HG03558 (cell line): ENCODE measurements around the gene TSPAN18.

Experiments used
- ATAC-seq: cut with Tn5 transposase; IDR thresholded peaks from one replicate; pipeline ENCODE4 v1.9.1; 2021; ENCODE audit warnings: moderate number of reproducible peaks; ENCODE audit not compliant: unreplicated experiment; ENCODE audit errors: extremely low read depth

Gene TSPAN18

DNA sequence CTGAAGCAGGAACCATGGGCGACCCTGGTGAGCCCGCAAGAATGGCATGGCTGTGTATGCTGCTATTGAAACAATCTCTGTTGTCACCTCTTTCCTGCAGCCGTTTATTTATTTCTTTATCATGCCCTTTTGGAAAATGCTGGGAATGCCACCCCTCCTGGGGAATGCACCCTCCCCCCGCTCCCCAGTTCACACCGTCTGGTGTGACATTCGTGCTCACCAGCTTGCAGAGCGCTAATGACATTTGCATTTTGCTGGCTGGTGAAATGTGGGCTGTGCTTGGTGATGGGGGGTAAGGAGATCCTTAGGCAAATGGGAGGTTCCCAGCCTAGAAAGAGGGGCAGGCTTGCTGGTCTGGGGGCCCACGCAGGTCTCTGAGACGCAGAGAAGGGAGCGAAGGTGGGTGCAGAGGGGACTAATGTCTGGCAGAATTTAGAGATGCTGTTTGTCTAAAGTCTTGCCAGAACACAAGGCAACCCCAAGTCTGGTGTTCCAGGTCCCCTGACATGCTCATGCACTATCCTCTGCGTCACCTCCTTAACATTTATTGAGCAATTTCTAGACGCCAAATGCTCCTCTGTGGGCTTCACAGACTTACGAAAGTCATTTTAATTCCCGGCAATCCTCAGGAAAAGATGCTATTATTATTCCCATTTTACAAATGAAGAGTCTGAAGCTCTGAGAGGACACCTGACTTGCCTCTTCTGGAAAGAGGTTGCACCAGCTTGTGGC, 132.2 kb downstream of the TSPAN18 start:
- no peak for ATAC-seq

DNA sequence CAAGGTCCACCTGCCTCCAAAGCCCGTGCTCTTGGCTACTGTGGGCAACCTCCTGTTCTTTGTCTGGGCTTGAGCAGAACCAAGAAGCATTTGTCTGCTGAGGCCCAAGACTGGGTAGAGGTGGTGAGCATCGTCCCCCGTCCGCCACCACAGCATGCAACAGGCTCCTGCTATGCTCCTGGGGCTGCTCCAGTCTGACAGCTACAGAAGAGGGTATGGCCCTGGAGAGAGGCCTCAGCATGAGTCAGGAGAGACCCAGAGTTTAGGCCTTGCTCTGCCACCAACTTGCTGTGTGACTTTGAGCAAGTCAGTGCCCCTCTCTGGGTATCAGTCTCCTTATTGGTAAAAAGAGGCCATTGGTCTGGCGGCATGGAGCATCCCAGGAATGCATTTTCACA, 132.8 kb downstream of the TSPAN18 start:
- no peak for ATAC-seq

DNA sequence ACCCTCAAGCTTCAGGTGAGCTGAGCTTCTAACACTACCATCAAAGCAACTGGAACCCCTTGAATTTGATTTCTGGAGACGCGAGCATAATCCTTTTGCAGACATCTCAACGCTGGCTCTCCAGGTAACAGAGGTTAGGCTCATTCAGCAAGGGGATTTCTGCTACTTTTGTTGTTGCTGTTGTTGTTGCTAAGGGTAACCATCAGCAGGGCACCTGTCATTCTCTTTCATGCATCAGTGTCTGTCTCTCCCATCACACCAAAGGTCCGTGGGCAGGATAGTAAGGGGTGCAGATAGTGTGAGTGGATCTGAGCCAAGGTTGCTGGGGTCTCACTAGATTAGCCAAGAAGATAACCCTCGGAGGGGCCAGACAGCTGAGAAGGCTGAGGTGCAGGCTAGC, 133.6 kb downstream of the TSPAN18 start:
- ATAC-seq = no peak

DNA sequence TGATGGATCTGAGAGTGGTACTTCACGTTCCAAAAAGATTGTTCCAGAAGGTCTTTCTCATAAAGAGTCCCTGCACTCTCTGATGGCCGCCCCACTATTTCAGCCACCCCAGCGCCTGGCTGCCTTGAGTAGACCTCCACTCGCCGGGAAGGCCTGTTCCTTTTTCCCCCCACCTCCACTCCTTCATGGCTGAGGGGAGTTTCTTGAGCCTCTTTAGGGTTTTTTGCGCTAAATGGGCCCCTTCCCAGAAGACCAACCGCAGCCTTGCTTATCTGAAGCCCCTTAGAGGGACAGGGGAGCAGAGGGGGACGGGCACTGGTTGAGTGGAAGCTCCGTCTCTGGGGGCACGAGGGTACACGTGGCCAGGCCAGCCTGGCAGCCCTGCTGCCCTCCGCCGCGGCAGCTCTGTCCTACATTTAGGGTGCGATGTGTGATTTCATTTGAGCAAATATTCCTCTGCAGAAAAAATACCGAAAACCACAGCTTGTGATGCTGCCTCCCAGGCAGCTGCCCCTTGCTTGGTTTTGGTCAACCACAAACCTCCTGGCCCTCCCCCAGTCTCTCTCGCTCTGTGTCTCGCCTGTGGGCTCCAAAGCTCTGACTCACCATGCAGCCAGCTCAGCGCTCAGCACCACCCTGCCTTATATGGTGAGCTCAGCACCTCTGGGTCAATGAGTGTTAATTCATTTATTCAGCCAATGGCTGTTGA, 135.2 kb downstream of the TSPAN18 start:
- peak; percentile 99 for ATAC-seq

DNA sequence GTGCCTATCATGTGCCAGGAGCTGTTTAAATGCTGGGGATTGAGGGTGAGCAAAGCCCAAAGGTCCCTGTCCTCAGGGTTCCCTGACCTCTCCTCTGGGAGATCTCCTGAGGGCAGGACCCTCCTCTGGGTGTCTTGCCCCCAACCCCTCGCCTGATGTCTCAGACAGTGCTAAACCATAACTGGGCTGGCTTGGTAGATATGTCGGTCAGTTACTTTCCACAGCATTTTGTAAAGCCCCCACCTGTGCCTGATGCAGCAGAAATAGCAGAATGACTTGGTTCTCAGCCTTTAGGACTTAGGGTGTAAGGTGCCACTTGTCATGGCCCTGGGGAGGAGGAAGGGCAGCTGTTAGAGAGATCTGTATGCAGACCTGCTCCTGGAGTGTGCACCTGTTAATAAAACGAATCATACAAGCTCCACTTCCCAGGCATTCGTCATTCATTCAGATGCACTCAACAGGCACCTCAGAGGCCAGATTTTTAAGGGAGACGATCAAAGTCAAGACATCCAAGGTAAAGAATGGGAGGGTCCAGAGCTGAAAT, 135.9 kb downstream of the TSPAN18 start:
- no peak for ATAC-seq

DNA sequence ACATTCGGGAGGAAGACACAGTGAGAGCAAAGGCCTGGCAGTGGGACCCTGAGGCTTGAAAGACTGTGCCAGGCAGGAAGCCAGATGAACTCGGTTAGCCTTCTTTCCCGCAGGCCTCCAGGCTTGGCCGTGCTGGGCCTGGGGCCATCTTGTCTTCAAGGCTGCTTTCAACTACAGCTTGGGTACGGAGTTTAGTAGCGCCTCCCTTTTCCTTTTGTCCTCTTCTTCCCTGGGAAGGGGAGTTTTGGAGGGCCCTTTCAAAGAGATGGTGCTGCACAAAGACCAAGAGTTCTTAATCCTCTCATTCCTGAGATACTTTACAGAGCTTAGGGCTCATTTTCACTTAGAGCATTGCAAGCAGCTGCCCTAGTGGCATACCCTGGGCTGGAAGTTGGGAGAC, 136.5 kb downstream of the TSPAN18 start:
- ATAC-seq = no peak

DNA sequence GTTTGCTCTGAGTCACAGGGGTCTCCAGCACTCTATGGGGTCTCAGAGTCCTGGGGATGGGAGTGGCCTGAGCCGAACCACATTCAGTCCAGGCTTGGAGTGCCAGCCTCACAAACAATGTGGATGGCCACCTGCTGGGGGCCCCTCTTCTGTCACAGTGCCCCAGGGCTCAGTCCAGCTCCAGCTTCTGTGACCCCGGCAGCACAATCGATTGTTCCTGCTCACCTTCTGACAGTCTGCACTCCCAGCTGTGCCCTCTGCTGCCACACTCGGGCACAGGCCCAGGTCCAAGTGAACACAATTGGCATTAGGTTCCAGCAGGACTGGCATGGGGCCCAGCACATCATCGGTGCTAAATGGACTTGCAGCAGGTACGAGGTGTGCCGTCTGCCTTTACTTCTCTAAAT, 139.1 kb downstream of the TSPAN18 start:
- no peak for ATAC-seq

DNA sequence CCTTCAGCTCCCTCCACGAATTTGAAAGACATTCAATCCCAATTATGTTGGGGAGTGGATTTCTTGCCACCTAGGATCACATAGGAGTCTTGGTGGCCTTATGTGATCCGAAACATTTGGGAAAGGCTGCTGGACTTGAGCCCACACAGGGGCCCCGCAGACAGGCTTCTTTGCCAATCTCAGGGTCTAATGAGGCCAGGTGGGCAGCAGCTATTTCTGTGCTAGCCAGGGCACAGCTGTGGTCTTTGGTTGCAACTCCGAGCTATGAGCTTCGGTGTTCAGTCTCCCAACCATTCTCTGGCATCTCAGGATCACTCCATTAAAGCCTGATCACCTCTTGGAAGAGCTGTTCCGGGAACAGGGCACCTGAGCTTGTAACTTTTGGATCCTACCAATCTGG, 139.5 kb downstream of the TSPAN18 start:
- no peak for ATAC-seq

DNA sequence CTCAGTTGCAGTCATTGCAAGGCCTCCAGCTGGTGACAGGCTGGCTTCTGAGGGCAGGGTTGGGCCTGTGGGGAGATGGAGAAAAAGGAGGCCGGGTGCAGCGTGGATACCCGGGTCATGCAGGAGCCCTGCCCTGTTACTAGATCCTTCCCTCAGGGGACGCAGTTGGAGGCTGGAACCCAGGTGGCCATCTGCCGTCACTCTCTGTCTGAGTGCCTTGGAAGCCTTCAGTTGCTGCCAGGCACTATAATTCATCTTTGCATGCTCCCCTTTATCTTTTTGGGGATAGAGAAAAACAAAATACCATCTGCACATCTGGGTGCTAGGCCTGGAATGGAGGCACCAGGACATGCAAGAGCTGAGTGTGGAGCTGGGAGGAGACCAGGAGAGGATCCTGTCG, 141.3 kb downstream of the TSPAN18 start:
- no peak for ATAC-seq

DNA sequence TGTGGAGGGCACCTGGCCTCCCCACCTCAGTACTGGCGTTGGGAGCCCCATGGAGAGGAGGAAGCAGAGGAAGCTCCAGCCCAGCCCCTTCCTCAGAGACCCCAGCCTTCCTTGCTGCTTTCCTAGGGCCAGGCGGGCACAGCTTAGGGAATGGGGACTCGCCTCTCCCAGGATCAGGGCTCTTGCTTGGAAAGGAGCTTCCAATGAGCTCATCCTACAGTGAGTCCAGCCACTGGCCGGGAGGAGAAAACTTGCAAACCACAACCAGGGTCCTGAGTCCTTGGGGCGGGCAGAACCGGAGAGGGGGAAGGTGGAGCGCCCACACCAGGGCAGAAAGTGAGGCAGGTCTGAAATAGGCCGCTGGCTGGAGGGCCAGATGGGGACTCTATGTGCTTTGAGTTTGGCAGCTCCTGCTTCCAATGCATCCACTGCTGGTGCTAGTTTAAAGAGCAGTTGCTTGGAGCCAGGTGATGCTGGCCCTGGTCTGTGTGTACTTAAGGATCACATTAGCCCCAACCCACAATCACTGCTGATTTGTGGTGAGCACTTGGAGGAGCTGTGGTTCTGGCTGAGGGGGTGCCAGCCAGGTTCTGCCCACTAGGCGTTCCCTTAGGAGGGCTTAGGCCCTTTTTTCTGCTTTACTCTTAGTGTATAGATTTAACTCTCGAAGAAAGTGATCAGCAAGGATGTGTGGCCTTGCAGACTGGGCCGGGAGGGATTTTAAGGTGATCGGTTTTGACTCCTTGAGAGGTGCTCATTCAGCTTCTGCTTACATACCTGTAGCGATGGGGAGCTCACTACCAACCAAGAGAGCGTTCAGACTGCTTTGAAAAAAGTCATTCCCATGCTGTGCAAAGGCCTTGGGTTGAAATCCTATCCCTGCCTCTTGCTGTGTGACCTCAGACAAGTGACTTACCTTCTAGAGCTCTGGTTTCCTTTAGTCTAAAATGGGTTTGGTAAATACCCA, 142.0 kb downstream of the TSPAN18 start:
- ATAC-seq = no peak

DNA sequence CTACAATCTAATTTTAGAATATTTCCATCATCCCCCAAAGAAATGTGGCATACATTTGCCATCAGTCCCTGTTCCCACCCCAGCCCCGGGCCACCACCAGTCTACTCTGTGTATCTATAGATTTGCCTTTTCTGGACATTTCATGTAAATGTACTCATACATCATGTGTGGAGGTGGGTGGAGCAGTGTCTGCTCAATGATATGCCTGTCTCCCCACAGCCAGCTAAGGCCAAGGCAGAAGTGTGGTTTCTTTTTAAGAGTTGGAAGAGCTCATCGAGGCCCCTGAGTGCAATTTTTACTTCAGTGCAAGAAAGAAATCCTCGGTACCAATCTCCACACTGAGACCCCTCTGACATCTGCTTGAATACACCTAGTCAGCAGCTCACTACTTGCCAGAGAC, 143.4 kb downstream of the TSPAN18 start:
- ATAC-seq = no peak

DNA sequence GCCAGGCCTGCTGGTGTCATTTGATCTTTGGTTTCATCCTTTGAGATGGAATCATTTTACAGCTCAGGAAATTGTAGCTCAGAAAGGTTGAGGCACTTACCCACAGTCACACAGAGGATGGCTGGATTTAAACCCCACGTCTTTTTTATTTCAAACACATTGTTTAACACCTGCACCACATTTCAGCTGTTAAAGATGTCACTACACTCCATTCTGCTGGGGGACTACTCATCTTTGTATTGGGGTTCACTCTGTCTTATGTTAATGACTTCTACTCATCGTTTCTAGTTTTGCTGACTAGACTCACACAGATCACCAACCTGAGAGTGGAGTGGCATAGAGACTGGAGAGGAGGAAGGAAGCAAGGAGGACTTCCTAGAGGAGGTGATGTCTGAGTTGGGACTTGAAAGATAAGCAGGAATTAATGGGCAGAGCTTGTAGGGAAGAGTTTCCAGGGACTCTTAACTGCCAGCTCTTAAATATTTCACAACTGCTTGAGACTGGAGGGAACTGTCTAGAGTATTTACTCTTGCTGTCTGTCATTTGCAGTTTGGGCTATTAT, 143.9 kb downstream of the TSPAN18 start:
- no peak for ATAC-seq

DNA sequence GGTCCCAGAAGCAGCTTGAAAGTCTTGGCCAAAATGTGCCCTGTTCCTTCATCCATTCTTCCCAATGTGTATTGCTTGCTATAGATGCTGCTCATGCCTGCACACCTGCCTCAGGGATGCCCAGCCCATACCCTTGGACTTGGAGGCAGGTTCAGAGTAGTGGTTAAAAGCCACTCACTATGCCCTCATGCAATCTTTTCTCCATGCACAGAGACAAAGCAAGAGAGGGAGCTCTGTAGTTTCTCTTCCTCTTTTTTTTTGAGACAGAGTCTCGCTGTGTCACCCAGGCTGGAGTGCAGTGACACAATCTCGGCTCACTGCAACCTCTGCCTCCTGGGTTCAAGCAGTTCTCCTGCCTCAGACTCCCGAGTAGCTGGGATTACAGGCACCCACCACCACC, 144.9 kb downstream of the TSPAN18 start:
- peak; percentile 95 for ATAC-seq

DNA sequence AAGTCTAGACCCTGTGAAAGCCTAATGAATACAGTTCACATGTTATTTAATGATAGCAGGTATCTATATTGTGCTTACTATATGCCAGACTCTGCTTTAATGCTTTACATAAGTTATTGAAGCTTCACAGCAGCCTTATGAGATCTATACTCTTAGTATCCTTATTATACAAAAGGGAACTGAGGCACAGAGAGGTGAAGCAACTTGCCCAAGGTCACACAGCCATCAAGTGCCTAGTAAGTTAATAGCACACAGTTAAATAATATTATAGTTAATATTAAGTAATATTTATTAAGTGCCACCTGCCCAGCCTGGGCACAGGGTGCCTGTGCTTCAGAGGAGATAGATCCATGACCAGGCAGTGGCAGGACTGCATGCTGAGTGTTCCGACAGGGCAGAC, 145.8 kb downstream of the TSPAN18 start:
- no peak for ATAC-seq

DNA sequence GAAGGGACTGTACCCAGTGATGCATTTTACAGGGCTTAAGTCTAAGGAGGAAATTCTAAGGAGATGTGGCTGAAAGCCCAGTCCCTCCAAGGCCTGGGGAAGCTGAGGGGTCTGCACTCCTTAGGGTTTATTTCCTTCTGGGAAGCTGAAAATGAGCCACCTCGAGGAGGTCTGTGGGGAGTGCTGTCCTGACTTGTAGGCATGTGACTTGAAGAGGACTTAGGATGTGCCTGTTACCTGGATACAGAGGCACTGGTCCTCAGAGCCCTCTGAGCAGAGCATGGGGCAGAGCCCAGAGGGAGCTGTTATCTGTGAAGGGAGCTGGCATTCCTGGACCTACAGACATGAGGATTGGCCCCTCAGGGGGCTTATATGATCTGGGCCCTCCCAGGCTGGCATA, 146.8 kb downstream of the TSPAN18 start:
- no peak for ATAC-seq

DNA sequence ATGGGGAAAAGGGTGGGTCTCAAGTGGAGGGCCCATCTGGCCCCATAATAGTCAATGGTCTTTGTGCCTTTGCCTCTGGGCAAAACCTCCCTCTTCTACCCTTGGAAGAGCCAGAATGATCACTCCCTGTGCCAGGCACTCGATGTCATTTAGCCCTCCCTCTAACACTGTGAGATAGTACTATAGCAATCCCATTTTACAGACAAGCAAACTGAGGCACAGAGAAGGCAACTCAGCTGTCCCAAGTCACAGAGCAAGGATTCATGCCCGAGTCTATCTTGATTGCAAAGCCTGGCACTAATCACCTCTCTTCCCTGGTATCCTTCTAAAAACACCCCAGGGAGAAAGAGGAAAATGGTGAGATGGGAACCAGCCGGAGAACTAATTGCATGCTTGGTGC, 147.5 kb downstream of the TSPAN18 start:
- ATAC-seq = no peak

DNA sequence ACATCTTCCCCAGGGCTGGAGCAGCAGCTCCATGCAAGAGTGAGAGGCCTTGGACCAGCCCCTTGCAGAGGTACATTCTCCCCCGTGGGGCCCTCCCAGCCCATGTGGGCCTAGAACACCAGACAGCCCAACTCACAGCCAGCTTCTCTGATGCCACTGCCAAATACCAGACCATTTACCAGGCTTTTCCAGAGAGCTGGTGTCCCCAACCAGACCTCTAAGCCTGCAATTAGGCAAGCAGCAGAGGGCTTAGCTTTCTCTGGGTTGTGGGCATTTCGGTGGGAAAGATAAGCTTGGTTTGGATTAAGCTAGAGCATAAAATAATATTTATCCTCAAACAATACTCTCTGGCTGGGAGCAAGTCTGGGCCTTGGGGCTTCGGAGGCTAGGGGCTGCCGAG, 148.3 kb downstream of the TSPAN18 start:
- ATAC-seq = no peak

DNA sequence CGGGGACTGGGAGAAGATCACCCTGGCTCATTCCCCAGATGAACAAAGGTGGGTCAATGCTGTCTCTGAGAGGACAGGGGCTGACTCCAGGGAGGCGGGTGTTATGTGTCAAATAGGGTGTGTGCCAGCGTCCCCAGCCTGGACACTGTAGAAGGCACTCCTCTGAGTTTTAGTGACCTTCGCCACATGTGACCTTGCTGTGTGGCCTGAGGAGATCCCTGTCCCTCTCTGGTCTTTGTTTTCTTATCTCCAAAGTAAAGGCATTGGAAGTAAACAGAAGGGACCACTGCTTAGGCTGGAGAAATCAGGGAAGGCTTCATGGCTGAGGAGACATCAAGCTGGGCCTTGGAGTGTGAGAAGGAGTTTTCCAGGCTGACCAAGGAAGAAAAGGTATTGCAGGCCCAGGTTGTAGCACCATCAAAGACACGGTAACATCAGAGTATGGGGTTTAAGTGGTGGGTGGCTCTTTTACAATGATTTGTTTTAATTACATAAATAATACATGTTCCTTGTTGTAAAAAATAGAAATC, 149.5 kb downstream of the TSPAN18 start:
- no peak for ATAC-seq

DNA sequence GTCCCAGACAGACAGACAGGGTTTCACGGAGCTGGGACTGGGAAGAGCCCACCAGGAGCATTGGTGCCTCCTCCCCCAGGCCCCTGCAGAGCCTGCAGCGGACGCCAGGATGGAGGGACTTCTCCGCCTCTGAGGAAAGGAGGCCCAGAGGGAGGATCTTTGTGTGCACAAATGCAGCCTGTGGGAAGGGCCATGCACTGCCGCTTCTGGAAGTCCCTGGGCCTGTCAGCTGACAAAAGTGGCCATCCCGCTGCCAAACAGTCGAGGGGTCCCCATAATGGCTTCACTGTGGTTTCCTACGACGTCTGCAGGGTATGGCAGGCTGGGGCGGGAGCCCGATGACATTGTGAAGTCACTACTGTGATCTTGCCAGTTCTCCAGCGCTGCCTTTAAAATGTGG, 150.1 kb downstream of the TSPAN18 start:
- ATAC-seq = no peak
